Mammary epithelial cell (primary cell): ENCODE results near the gene ITPKB.

Source experiments
- EZH2 ChIP-seq: IDR thresholded peaks from 2 replicates; pipeline ENCODE4 v1.6.1; 2012; ENCODE audit warnings: low read length, inconsistent platforms, borderline replicate concordance
- TF ChIP-seq, protein P1 (sequence below), 2 donors: IDR thresholded peaks in 1 of 2; conservative IDR thresholded peaks in 1 of 2; 2 replicates each; pipeline ENCODE4 v1.5.1; 2011 to 2012; ENCODE audit warnings: inconsistent platforms in 2 of 2, low read length in 2 of 2, mild to moderate bottlenecking in 2 of 2, control low read depth in 1 of 2, low read depth in 1 of 2; ENCODE audit not compliant: insufficient read depth in 1 of 2; ENCODE audit errors: extremely low read depth in 1 of 2

DNA sequence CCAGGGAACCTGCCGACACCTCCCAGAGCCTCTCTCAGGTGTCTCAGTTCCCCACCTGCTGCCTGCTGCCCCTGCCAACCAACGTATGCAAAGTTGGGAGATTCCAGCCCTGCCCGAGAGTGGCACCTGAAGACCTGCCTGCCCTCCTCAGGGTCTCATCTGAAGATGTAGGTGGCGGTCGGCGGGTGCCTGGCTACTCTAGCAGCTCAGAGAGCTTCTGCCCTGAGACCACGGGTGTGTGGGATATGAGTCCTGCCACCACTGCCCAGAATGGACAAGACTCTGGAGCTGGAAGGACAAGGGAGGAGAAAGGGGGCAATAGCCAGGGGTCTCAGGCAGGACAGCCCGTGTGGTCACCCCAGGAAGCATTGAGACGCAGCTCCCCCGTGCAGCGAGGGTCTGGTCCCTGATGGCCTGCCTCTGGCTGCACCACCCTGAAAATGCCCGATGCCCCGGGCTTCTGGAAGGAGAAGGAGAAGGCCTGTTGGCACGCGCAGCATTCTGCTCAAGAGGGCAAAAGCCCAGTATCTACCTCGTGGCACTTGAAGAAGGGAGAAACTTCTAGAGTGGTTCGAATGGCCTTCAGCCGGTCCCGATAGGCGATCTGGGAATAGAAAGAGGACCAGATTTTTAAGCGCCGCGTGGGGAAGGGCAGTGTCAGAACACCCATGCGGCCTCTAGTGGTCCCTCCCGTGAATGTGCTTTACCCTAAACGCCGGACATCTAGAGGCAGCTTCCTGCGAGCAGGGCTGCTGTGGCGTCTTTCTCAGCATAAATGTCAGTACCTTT is 101.7 kb downstream of the ITPKB start:
- TF ChIP-seq, protein P1, sequence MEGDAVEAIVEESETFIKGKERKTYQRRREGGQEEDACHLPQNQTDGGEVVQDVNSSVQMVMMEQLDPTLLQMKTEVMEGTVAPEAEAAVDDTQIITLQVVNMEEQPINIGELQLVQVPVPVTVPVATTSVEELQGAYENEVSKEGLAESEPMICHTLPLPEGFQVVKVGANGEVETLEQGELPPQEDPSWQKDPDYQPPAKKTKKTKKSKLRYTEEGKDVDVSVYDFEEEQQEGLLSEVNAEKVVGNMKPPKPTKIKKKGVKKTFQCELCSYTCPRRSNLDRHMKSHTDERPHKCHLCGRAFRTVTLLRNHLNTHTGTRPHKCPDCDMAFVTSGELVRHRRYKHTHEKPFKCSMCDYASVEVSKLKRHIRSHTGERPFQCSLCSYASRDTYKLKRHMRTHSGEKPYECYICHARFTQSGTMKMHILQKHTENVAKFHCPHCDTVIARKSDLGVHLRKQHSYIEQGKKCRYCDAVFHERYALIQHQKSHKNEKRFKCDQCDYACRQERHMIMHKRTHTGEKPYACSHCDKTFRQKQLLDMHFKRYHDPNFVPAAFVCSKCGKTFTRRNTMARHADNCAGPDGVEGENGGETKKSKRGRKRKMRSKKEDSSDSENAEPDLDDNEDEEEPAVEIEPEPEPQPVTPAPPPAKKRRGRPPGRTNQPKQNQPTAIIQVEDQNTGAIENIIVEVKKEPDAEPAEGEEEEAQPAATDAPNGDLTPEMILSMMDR (conservative IDR thresholded peaks at IDR 0.05 in 1 of 2, IDR thresholded peaks at IDR 0.05 in 1 of 2; ENCODE audit: extremely low read depth in 1 of 2, insufficient read depth in 1 of 2, low read depth in 1 of 2, low read length in 2 of 2): no peak
- no peak for TF ChIP-seq EZH2
